Superior temporal gyrus (tissue), 1 donor: ENCODE measurements around the gene STC2.
"Not testable (repeated sequence)": the region's sequence is repeated elsewhere in the genome, so short reads cannot be mapped to it uniquely, and the experiment has no call there.

Experiments used
- DNase-seq: peaks from one replicate; pipeline ENCODE4 v3.0.0-alpha.2; 2016; ENCODE audit errors: extremely low spot score

Gene STC2

GRCh38 chr5:173296737-173297676, 31.2 kb downstream of the STC2 start:
- no peak for DNase-seq

- DNase-seq = no peak
Measured at GRCh38 chr5:173295796-173296195, 32.4 kb downstream of the STC2 start.

GRCh38 chr5:173294673-173295320, 33.4 kb downstream of the STC2 start:
- DNase-seq = no peak

- DNase-seq = peak; percentile 95
Measured at GRCh38 chr5:173293817-173294672, 34.2 kb downstream of the STC2 start.

GRCh38 chr5:173291722-173292658, 36.2 kb downstream of the STC2 start:
- no peak for DNase-seq

GRCh38 chr5:173290477-173291131, 37.6 kb downstream of the STC2 start:
- no peak for DNase-seq

GRCh38 chr5:173289372-173289771, 38.8 kb downstream of the STC2 start:
- DNase-seq = no peak

GRCh38 chr5:173288632-173289031, 39.6 kb downstream of the STC2 start:
- DNase-seq = no peak

- no peak for DNase-seq
Measured at GRCh38 chr5:173287086-173287485, 41.1 kb downstream of the STC2 start.

GRCh38 chr5:173284343-173284958, 43.8 kb downstream of the STC2 start:
- not testable (repeated sequence) for DNase-seq

- peak; percentile 44 for DNase-seq
Measured at GRCh38 chr5:173283318-173284288, 44.6 kb downstream of the STC2 start.

- no peak for DNase-seq
Measured at GRCh38 chr5:173282916-173283315, 45.3 kb downstream of the STC2 start.

GRCh38 chr5:173281910-173282309, 46.3 kb downstream of the STC2 start:
- DNase-seq = no peak

GRCh38 chr5:173279166-173279565, 49.0 kb downstream of the STC2 start:
- DNase-seq = no peak

- no peak for DNase-seq
Measured at GRCh38 chr5:173278641-173279040, 49.6 kb downstream of the STC2 start.

- DNase-seq = no peak
Measured at GRCh38 chr5:173278172-173278571, 50.0 kb downstream of the STC2 start.

GRCh38 chr5:173274771-173275170, 53.4 kb downstream of the STC2 start:
- DNase-seq = no peak

- no peak for DNase-seq
Measured at GRCh38 chr5:173271419-173271818, 56.8 kb downstream of the STC2 start.
